HG03196 (cell line): ENCODE measurements around the gene SLC35E3.
"Not testable (repeated sequence)": the region's sequence is repeated elsewhere in the genome, so short reads cannot be mapped to it uniquely, and the experiment has no call there.

ENCODE experiments used
- ATAC-seq: cut with Tn5 transposase; IDR thresholded peaks from one replicate; pipeline ENCODE4 v1.9.1; 2021; ENCODE audit not compliant: unreplicated experiment

The SLC35E3 gene

GRCh38 chr12:68793975-68794652 is 48.1 kb downstream of the SLC35E3 start:
- no peak for ATAC-seq

GRCh38 chr12:68794653-68795251 is 48.8 kb downstream of the SLC35E3 start:
- no peak for ATAC-seq

GRCh38 chr12:68796399-68796798 is 50.4 kb downstream of the SLC35E3 start:
- no peak for ATAC-seq

- no peak for ATAC-seq
Measured at GRCh38 chr12:68798882-68799234, 52.9 kb downstream of the SLC35E3 start.

- no peak for ATAC-seq
Measured at GRCh38 chr12:68800294-68800693, 54.3 kb downstream of the SLC35E3 start.

- not testable (repeated sequence) for ATAC-seq
Measured at GRCh38 chr12:68801124-68801523, 55.1 kb downstream of the SLC35E3 start.

GRCh38 chr12:68802372-68802745 is 56.4 kb downstream of the SLC35E3 start:
- ATAC-seq, result not testable (repeated sequence)

GRCh38 chr12:68802911-68803651 is 57.1 kb downstream of the SLC35E3 start:
- not testable (repeated sequence) for ATAC-seq

- no peak for ATAC-seq
Measured at GRCh38 chr12:68803948-68804656, 58.1 kb downstream of the SLC35E3 start.

GRCh38 chr12:68804657-68805591 is 58.9 kb downstream of the SLC35E3 start:
- ATAC-seq, result no peak

- ATAC-seq, result no peak
Measured at GRCh38 chr12:68805592-68806120, 59.7 kb downstream of the SLC35E3 start.

GRCh38 chr12:68806488-68807237 is 60.7 kb downstream of the SLC35E3 start:
- no peak for ATAC-seq

GRCh38 chr12:68807274-68807575 is 61.2 kb downstream of the SLC35E3 start:
- ATAC-seq, result not testable (repeated sequence)

- ATAC-seq, result peak; percentile 82
Measured at GRCh38 chr12:68807576-68808387, 61.8 kb downstream of the SLC35E3 start, which contains the start of gene MDM2. TSS of gene MDM2 (plus strand) at chr12:68808177. CDS start at chr12:68808478, 301 bp downstream.

GRCh38 chr12:68808388-68809189 is 62.6 kb downstream of the SLC35E3 start:
- ATAC-seq, result peak; percentile 52

GRCh38 chr12:68809190-68810026 is 63.4 kb downstream of the SLC35E3 start:
- ATAC-seq, result no peak

GRCh38 chr12:68810027-68810389 is 64.0 kb downstream of the SLC35E3 start:
- ATAC-seq, result not testable (repeated sequence)
